Stimulated activated CD8-positive, alpha-beta memory T cell treated with anti-CD3 and anti-CD28 coated beads, Interleukin-4, amount 100 ng/mL, for 1 hour (primary cell): ENCODE results near the gene EIF5.
A peak's percentile ranks its signal among the peaks of the same experiment; 100 is the strongest.

Source experiments
- DNase-seq, 2 donors: peaks; one replicate each; pipeline ENCODE4 v3.0.0-alpha.2; 2020; ENCODE audit warnings: low read depth in 2 of 2, low spot score in 1 of 2

EIF5 gene

GRCh38 chr14:103333754-103334643 lies at the start of gene EIF5:
Gene EIF5 (plus strand): TSS chr14:103334237. CDS start chr14:103335861, 1,624 bp downstream.
- DNase-seq: peak; percentile 96 to 99

GRCh38 chr14:103284574-103285467 lies 49.2 kb upstream of the EIF5 start:
- DNase-seq: no peak

- DNase-seq: no peak
Measured at GRCh38 chr14:103286460-103286859, 47.6 kb upstream of the EIF5 start.

- DNase-seq: no peak
Measured at GRCh38 chr14:103286968-103287850, 46.8 kb upstream of the EIF5 start.

- no peak for DNase-seq
Measured at GRCh38 chr14:103288076-103288766, 45.8 kb upstream of the EIF5 start.

GRCh38 chr14:103290056-103290455 lies 44.0 kb upstream of the EIF5 start:
- DNase-seq: no peak

- no peak for DNase-seq
Measured at GRCh38 chr14:103290494-103290893, 43.5 kb upstream of the EIF5 start.

GRCh38 chr14:103290961-103291360 lies 43.1 kb upstream of the EIF5 start:
- DNase-seq: no peak

- peak; percentile 36 to 60 for DNase-seq
Measured at GRCh38 chr14:103292426-103293374, 41.3 kb upstream of the EIF5 start.

- DNase-seq: no peak
Measured at GRCh38 chr14:103293465-103293864, 40.6 kb upstream of the EIF5 start.

GRCh38 chr14:103294091-103294490 lies 39.9 kb upstream of the EIF5 start:
- no peak for DNase-seq

GRCh38 chr14:103296007-103296406 lies 38.0 kb upstream of the EIF5 start:
- no peak for DNase-seq

GRCh38 chr14:103296987-103297386 lies 37.0 kb upstream of the EIF5 start:
- no peak for DNase-seq

- DNase-seq: no peak
Measured at GRCh38 chr14:103298620-103299019, 35.4 kb upstream of the EIF5 start.

GRCh38 chr14:103301512-103302354 lies 32.3 kb upstream of the EIF5 start:
- DNase-seq: no peak

GRCh38 chr14:103302966-103303365 lies 31.1 kb upstream of the EIF5 start:
- DNase-seq: no peak

- DNase-seq: no peak
Measured at GRCh38 chr14:103304706-103305105, 29.3 kb upstream of the EIF5 start.
